ENCODE results near the gene LHX3. TPM values are rescaled to one million over a fixed set of nuclear protein-coding genes. Genes with fewer than 3 reads are reported as not detected.

Gene LHX3
- total and polyA plus RNA-seq, 2 experiments from 2014 or later: not detected

DNA sequence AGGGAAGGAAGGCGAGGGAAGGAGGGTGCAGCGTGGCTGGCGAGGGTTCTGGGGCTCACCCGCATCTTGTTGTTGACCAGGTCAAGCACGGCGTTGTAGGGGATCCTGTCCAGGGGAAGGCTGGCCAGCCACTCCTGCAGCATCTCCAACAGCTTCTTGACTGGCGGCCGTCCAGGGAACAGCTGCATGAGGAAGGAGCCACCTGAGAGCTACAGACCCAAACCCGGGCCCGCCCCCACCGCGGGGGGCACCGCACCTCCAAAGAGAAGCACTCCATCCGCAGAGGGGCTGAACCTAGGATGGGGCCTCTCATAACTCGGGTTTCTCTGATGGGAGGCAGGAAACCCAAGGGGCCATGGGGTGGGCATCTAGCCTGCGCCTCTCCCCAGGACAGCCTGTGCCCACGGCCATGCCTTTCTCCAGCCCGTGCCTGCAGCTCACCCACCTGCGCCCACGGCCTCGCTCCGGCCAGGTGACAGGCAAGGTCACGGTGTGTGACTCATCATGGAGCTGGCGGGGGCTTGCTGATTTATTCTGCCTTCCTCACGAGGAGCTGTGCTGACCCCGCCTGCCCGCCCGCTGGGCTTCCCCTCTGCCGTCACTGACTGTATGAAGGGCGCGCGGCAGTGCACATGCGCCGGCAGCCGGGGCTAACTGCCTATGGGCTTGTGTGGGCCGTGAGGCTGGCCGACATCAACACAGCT is 11.8 kb upstream of the LHX3 start:
- no peaks in the 10 kb centered on the region for H3K4me1 ChIP-seq (ENCODE audit: low read depth)
- TF ChIP-seq, protein P1, sequence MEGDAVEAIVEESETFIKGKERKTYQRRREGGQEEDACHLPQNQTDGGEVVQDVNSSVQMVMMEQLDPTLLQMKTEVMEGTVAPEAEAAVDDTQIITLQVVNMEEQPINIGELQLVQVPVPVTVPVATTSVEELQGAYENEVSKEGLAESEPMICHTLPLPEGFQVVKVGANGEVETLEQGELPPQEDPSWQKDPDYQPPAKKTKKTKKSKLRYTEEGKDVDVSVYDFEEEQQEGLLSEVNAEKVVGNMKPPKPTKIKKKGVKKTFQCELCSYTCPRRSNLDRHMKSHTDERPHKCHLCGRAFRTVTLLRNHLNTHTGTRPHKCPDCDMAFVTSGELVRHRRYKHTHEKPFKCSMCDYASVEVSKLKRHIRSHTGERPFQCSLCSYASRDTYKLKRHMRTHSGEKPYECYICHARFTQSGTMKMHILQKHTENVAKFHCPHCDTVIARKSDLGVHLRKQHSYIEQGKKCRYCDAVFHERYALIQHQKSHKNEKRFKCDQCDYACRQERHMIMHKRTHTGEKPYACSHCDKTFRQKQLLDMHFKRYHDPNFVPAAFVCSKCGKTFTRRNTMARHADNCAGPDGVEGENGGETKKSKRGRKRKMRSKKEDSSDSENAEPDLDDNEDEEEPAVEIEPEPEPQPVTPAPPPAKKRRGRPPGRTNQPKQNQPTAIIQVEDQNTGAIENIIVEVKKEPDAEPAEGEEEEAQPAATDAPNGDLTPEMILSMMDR (IDR thresholded peaks at IDR 0.05; ENCODE audit: low read depth, low read length): no peak
- DNase-seq (ENCODE audit: low read depth in 1 of 2, low spot score in 1 of 2): no peak
- H3K9me3 ChIP-seq (ENCODE audit: low read depth): no peaks in the 10 kb centered on the region
- H3K4me3 ChIP-seq: no peak overlapping the region
- peaks cover 3% of the 10 kb centered on the region for H3K36me3 ChIP-seq
- H3K27ac ChIP-seq: no peak overlapping the region
- no peaks in the 10 kb centered on the region for H3K27me3 ChIP-seq

DNA sequence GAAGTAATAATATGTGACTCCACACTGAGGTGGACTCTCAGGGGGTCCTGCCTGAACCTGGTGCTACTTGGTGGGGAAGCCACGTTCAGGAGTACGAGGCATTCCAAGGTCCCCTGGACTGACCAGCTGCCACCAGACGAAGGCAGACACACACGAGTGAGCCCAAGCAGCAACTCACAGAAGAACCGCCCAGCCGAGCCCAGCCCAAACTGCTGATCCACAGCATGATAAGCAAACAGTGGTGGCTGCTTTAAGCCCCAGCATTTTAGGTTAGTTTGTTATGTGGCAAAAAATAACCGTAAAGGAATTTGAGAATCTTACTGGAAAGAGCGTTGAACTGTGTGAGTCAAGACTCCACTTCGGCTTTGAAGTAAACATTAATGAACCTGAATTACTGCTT is 8.8 kb upstream of the LHX3 start:
- DNase-seq (ENCODE audit: low read depth in 1 of 2, low spot score in 1 of 2): no peak
- TF ChIP-seq, protein P1 (IDR thresholded peaks at IDR 0.05; ENCODE audit: low read depth, low read length): no peak

DNA sequence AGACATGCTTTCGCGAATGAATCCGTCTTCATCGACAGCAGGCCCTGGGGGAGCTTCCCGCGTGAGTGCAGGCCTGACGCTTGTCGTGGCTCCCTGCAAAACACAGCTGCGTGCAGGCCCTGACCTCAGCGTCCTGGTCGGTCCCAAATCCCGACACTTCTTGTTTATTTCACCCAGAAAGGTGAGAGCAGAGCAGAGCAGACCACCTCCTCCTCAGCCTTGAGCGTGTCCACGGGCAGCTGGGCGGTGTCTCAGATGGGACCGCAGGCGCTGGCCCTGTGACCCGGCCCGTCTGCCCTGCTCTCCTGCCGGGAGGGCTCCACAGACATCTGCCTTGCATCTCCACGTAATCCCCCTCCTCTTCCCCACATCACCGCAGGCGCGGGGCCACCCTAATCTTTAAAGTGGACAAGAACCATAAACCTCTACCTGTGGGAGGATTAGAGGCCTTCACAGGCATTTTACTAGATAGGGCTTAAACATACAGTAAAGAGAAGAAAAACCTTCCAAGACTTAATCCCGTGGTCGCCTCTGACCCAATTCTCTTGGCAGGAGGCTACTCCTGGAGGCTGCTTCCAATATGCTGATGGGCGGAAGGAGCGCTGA is 7.5 kb upstream of the LHX3 start:
- Histone ChIP-seq H3K4me1 (ENCODE audit: low read depth) (no peaks in the 10 kb centered on the region), H3K36me3 (peaks cover 3% of the 10 kb centered on the region), H3K27me3 (no peaks in the 10 kb centered on the region), H3K27ac (no peak overlapping the region), H3K4me3 (no peak overlapping the region), H3K9me3 (ENCODE audit: low read depth) (no peaks in the 10 kb centered on the region)
- TF ChIP-seq, protein P1 (IDR thresholded peaks at IDR 0.05; ENCODE audit: low read depth, low read length): no peak
- DNase-seq (ENCODE audit: low read depth in 1 of 2, low spot score in 1 of 2): no peak

More for the DNA sequence above, 8.8 kb upstream of the LHX3 start:
- no peak overlapping the region for H3K4me3 ChIP-seq
- H3K36me3 ChIP-seq: peaks cover 3% of the 10 kb centered on the region
- H3K27ac ChIP-seq: no peak overlapping the region
- H3K4me1 ChIP-seq (ENCODE audit: low read depth): no peaks in the 10 kb centered on the region
- H3K9me3 ChIP-seq (ENCODE audit: low read depth): no peaks in the 10 kb centered on the region
- no peaks in the 10 kb centered on the region for H3K27me3 ChIP-seq

DNA sequence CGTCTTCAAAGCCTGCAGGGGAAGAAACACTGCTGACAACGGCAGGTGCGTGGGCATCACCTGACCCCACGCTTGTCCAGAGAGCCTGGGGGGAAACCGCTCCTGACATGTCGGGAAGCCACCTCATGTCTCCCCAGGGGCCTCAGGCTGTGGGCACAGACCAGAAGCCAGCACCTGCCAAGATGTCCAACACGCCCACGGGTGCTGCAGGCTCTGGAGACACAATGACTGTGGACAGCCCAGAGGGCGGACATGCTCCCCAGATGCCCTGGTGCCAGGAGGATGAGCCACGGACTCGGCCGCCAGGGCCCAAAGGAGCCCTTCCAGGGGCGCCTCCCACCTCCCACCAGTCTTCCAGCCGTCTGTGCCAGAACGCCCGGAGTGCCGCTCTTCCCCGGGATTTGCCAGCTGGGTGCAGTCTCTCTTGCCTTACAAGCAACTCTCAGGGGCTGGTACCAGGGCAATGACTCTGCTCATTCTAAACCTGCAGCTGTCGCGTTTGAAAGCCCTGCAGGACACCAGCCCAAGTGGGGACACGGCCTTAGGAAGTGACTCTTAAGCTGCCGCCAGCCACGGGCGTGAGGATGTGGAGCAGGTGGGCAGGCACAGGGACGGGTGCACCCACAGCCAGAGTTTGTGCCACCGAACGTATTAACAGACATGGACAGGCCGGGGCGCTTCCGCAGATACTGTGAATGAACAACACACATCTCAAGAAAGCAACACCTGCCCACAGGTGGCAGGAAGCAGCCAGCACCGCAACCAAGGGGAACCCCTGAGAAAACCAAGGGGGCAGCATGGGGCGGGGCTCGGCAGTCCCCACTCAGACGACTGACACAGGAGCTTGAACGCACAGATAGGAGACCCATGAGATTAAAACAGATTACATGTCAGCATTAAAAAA is 6.8 kb upstream of the LHX3 start:
- no peak overlapping the region for H3K4me3 ChIP-seq
- DNase-seq (ENCODE audit: low read depth in 1 of 2, low spot score in 1 of 2): no peak

DNA sequence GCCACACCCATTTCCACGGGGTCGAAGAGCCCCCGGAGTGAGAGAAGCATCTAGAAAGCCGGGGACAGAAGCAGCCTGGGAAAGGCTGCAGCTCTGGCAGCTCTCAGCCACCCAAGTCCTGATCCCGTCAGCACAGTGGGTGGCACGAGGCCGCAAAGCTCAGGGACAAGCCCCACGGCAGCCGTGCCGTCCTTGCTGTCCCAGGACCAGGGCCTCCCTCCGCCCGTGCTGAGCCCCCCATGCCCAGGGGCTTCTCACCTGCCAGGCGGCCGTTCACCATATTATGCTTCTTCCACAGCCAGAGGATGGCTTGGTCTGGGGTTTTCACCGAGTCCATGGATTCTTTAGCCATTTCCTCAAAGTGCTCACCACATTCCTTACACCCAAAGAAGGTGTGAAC is 6.1 kb upstream of the LHX3 start:
- TF ChIP-seq, protein P1 (IDR thresholded peaks at IDR 0.05; ENCODE audit: low read depth, low read length): no peak
- no peak overlapping the region for H3K27ac ChIP-seq
- H3K27me3 ChIP-seq: peaks cover 7% of the 10 kb centered on the region
- peaks cover 3% of the 10 kb centered on the region for H3K36me3 ChIP-seq
- H3K4me1 ChIP-seq (ENCODE audit: low read depth): no peaks in the 10 kb centered on the region
- DNase-seq (ENCODE audit: low read depth in 1 of 2, low spot score in 1 of 2): no peak
- no peaks in the 10 kb centered on the region for H3K9me3 ChIP-seq (ENCODE audit: low read depth)
- no peak overlapping the region for H3K4me3 ChIP-seq

More for the DNA sequence above, 6.8 kb upstream of the LHX3 start:
- Histone ChIP-seq H3K9me3 (ENCODE audit: low read depth) (no peaks in the 10 kb centered on the region), H3K36me3 (peaks cover 3% of the 10 kb centered on the region), H3K27me3 (peaks cover under 1% of the 10 kb centered on the region), H3K4me1 (ENCODE audit: low read depth) (no peaks in the 10 kb centered on the region), H3K27ac (no peak overlapping the region)
- TF ChIP-seq, protein P1 (IDR thresholded peaks at IDR 0.05; ENCODE audit: low read depth, low read length): no peak
